ENCODE measurements around the gene APOL2.

Gene APOL2, protein sequence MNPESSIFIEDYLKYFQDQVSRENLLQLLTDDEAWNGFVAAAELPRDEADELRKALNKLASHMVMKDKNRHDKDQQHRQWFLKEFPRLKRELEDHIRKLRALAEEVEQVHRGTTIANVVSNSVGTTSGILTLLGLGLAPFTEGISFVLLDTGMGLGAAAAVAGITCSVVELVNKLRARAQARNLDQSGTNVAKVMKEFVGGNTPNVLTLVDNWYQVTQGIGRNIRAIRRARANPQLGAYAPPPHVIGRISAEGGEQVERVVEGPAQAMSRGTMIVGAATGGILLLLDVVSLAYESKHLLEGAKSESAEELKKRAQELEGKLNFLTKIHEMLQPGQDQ

GRCh38 chr22:36239401-36240171 lies at the start of gene APOL2:
Gene APOL2 (minus strand): TSS chr22:36239527. CDS start chr22:36233162, 6,365 bp downstream.
- TF ChIP-seq, protein P1, sequence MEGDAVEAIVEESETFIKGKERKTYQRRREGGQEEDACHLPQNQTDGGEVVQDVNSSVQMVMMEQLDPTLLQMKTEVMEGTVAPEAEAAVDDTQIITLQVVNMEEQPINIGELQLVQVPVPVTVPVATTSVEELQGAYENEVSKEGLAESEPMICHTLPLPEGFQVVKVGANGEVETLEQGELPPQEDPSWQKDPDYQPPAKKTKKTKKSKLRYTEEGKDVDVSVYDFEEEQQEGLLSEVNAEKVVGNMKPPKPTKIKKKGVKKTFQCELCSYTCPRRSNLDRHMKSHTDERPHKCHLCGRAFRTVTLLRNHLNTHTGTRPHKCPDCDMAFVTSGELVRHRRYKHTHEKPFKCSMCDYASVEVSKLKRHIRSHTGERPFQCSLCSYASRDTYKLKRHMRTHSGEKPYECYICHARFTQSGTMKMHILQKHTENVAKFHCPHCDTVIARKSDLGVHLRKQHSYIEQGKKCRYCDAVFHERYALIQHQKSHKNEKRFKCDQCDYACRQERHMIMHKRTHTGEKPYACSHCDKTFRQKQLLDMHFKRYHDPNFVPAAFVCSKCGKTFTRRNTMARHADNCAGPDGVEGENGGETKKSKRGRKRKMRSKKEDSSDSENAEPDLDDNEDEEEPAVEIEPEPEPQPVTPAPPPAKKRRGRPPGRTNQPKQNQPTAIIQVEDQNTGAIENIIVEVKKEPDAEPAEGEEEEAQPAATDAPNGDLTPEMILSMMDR (IDR thresholded peaks at IDR 0.05; ENCODE audit: low read depth, low read length) = peak; percentile 68
- peak; percentile 93 to 95 for DNase-seq (ENCODE audit: low read depth in 2 of 2)
- H3K4me3 ChIP-seq (replicated peaks in 1 of 2; ENCODE audit: low read depth in 2 of 2, low read length in 2 of 2) = peak within 1 kb of the TSS; percentile 72 to 82

DNA sequence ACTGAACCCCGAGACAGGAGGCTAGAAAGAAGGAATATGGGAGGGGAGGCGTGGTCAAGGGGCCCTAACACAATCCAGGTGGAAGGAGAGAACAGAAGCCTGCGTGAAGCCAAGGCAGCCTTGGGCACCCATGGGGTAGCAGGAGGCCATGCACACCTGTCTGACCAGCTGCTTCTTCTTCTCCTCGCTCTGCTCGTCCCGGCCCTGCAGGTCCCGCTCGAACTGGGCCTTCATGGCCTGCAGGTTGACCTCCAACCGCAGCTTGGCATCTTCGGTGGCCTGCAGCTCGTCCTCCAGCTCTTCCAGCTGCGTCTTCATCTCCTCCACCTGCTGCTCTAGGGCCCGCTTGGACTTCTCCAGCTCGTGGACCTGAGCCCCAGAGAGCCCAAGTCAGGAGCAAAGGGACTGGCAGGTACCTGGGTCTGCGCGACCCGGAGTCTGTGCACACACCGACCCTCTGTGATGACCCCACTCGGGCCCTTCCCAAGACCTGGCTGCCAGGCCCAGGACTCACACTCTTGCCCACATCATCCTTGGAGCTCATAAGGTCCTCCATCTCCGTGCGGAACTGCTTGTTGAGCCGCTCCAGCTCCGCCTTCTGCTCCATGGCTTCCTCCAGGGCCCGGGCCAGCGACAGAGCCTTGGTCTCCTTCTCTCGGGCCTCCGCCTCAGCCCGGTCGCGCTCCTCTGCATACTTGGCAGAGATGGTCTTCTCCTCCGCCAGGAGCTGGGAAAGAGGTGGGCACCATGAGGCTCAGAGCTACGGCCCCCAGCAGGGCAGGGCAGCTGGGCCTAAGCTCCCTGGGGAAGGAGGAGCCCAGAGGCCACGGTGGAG lies 49.5 kb upstream of the APOL2 start:
- no peak overlapping the region for H3K4me3 ChIP-seq (replicated peaks in 1 of 2; ENCODE audit: low read depth in 2 of 2, low read length in 2 of 2)
- DNase-seq (ENCODE audit: low read depth in 2 of 2) = no peak
- TF ChIP-seq, protein P1 (IDR thresholded peaks at IDR 0.05; ENCODE audit: low read depth, low read length) = no peak

DNA sequence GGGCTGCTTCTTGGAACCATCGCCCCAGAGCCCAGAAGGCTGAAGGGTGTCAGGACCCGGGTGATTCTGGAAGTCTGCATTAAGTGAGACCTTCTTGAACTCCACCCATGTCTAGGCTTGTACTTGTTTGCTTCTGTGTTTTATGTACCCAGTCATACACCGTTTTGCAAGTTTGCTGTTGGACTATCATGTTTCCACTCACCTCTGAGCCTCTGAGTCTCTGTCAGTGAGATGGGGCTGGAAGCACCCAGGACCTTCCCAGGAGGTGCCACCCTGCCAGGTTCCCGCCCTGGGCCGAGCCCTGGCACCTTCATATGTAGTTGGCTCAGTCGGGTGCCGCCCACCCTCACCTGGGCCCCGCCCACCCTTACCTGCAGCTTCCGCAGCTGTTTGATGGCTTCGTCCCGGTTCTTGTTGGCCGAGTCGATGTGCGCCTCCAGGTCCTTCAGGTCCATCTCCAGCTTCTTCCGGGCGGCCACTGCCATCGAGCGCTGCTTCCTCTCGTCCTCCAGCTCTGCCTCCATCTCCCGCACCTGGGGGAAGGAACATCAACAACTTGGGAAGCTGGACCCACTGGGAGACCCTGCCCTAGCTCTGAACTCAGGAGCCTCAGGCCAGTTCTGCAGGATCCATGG lies 48.7 kb upstream of the APOL2 start:
- H3K4me3 ChIP-seq (replicated peaks in 1 of 2; ENCODE audit: low read depth in 2 of 2, low read length in 2 of 2) = no peak overlapping the region
- TF ChIP-seq, protein P1 (IDR thresholded peaks at IDR 0.05; ENCODE audit: low read depth, low read length) = no peak
- DNase-seq (ENCODE audit: low read depth in 2 of 2) = peak in 1 of 2 donors; percentile 37

GRCh38 chr22:36286096-36286957 lies 47.0 kb upstream of the APOL2 start:
- TF ChIP-seq, protein P1 (IDR thresholded peaks at IDR 0.05; ENCODE audit: low read depth, low read length) = peak; percentile 94
- DNase-seq (ENCODE audit: low read depth in 2 of 2) = peak; percentile 76 to 83
- no peak overlapping the region for H3K4me3 ChIP-seq (replicated peaks in 1 of 2; ENCODE audit: low read depth in 2 of 2, low read length in 2 of 2)

DNA sequence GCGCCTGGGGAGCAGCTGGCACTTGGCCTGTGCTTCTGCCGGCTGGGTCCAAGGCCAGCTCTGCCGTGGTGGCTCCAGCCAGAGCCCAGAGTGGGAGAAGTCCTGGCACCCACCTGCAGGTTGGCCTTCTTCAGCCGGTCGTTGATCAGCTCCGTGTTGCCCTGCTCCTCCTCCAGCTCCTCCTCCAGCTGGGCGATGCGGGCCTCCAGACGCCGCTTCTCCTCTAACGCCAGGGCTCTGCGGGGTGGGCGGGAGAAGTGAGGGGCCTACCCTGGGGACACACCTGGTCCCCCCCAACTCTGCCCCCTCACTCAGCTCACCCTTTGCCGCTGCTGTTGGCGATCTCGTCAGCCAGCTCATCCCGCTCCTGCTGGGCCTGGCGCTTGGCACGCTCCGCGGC lies 46.2 kb upstream of the APOL2 start:
- H3K4me3 ChIP-seq (replicated peaks in 1 of 2; ENCODE audit: low read depth in 2 of 2, low read length in 2 of 2) = no peak overlapping the region
- TF ChIP-seq, protein P1 (IDR thresholded peaks at IDR 0.05; ENCODE audit: low read depth, low read length) = no peak
- no peak for DNase-seq (ENCODE audit: low read depth in 2 of 2)

Data from cardiac fibroblast (primary cell).